Adrenal gland (tissue), 12 donors: ENCODE results near the gene TUBA4B. TPM values are rescaled to one million over a fixed set of nuclear protein-coding genes. Genes with fewer than 3 reads are reported as not detected.
A peak's percentile ranks its signal among the peaks of the same experiment; 100 is the strongest.

Experiments
- DNase-seq, 7 donors: peaks; one replicate each; pipeline ENCODE4 v3.0.0-alpha.2; 2019 to 2020
- H3K27ac ChIP-seq, 5 donors: fragments of 200-600 bp; sonication (generic) in 4 of 5; 1 replicate in 3 of 5; 2 replicates in 2 of 5; pipeline versions ENCODE4 v1.5.1 to v1.8.0; 2016 to 2020; ENCODE audit warnings: mild to moderate bottlenecking in 1 of 5
- H3K27me3 ChIP-seq: fragments of 200-600 bp; 2 replicates; pipeline ENCODE4 v1.8.0; 2021
- H3K36me3 ChIP-seq, 2 donors: fragments of 200-600 bp; replicated peaks in 1 of 2; 1 replicate in 1 of 2; 2 replicates in 1 of 2; pipeline versions ENCODE4 v1.5.1 to v1.8.0; 2018 to 2022
- H3K4me1 ChIP-seq, 2 donors: fragments of 200-600 bp; replicated peaks in 1 of 2; 1 replicate in 1 of 2; 2 replicates in 1 of 2; pipeline versions ENCODE4 v1.5.1 to v1.8.0; 2018 to 2021
- H3K4me3 ChIP-seq, 4 donors: fragments of 200-600 bp; sonication (generic) in 3 of 4; one replicate each; pipeline ENCODE4 v1.5.1; 2016 to 2018
- H3K9me3 ChIP-seq, 3 donors: fragments of 200-600 bp; sonication (generic) in 1 of 3; replicated peaks in 1 of 3; 1 replicate in 2 of 3; 2 replicates in 1 of 3; pipeline versions ENCODE4 v1.5.1 to v1.8.0; 2016 to 2021
- CTCF ChIP-seq, 6 experiments: fragments of 450-650 bp in 4 of 6; fragments of 200-600 bp in 2 of 6; sonication (generic) in 1 of 6; IDR thresholded peaks; 1 replicate in 5 of 6; 2 replicates in 1 of 6; pipeline versions ENCODE4 v1.5.1 to v1.8.0; 2016 to 2021; ENCODE audit warnings: antibody characterized with exemption in 6 of 6, mild to moderate bottlenecking in 2 of 6, moderate library complexity in 1 of 6
- POLR2A ChIP-seq, 2 donors: fragments of 450-650 bp; IDR thresholded peaks; one replicate each; pipeline ENCODE4 v1.6.1; 2017; ENCODE audit warnings: antibody characterized with exemption in 2 of 2, mild to moderate bottlenecking in 2 of 2, moderate library complexity in 1 of 2
- WGBS, 4 donors: extraction: QIAGEN DNeasy Blood & Tissue Kit in 2 of 4; methylation state at CpG; one replicate each; pipeline versions ENCODE4 v1.1.5 to v1.1.7; 2013 to 2017; 5-methylcytosine and 5-hydroxymethylcytosine counted together
- intact Hi-C, 2 donors: fragments of 100-400 bp; cut with DNase I; formaldehyde crosslinking; loops; one replicate each; pipeline versions ENCODE4 v1.14.1 to v1.15.0; 2022 to 2023
- polyA plus RNA-seq, 3 donors: library from polyadenylated mRNA; stranded (reverse); fragments of 200-250 nt in 2 of 3; fragments of 350-450 nt in 1 of 3; fragmentation: Illumina TruSeq in 1 of 3; extraction: RNeasy Lipid Tissue Mini Kit (QIAGEN cat#74804) in 1 of 3; gene quantifications; one replicate each; pipeline ENCODE4 v1.2.3, GENCODE V29; 2013 to 2014
- total RNA-seq, 9 donors: library from RNA; depleted of rRNA in 4 of 9; stranded (reverse); fragments of >200 nt in 4 of 9; fragments of 120-200 nt in 1 of 9; fragmentation: NEBNext Ultra II Directional in 1 of 9; extraction: Animal tissue kit (Norgen Biotek cat#: 25700) in 1 of 9; gene quantifications; one replicate each; pipeline versions ENCODE4 v1.1.0 to v1.2.4, GENCODE V29; 2013 to 2023
- donor health status: healthy with polysubstance abuse.
- donor health status: Bipolar disorder and iron deficiency.
- donor health status: DM: yes; HTN: yes; CAD: no.
- donor health status: DM: no; HTN: no; CAD: no.
- donor health status: DM: no; HTN: no; CAD: no.
- donor health status: DM: yes; HTN: yes; CAD: no.

Gene TUBA4B
- total and polyA plus RNA-seq, 12 donors: 0.07 to 0.14 TPM; not detected in 10

GRCh38 chr2:219273937-219274336, 20.9 kb downstream of the TUBA4B start:
- intact Hi-C loops: no loop called here
- Histone ChIP-seq H3K36me3 (no peaks in the 10 kb centered on the region), H3K9me3 (no peaks in the 10 kb centered on the region), H3K27me3 (no peaks in the 10 kb centered on the region), H3K4me1 (peaks cover 7 to 25% of the 10 kb centered on the region in 2 donors), H3K27ac (peak overlapping the region in 4 of 5 donors; percentile 41 to 90 (median 80)), H3K4me3 (no peak overlapping the region)
- TF ChIP-seq POLR2A (IDR thresholded peaks at IDR 0.05) (no peak), CTCF (IDR thresholded peaks at IDR 0.05) (no peak)
- 46 to 78% (median 52%) methylated on average over 3 of the region's 3 CpGs for WGBS, 4 donors
- DNase-seq: peak in 6 of 7 donors; percentile 29 to 66 (median 51)

- Histone ChIP-seq H3K27me3 (no peaks in the 10 kb centered on the region), H3K36me3 (no peaks in the 10 kb centered on the region), H3K4me1 (peaks cover 7 to 25% of the 10 kb centered on the region in 2 donors), H3K9me3 (no peaks in the 10 kb centered on the region), H3K27ac (peak overlapping the region in 4 of 5 donors; percentile 41 to 90 (median 80)), H3K4me3 (no peak overlapping the region)
- DNase-seq: peak in 6 of 7 donors; percentile 49 to 80 (median 72)
- WGBS, 4 donors: 40 to 60% (median 50%) methylated on average over 6 of the region's 6 CpGs
- intact Hi-C loops: no loop called here
- TF ChIP-seq POLR2A (IDR thresholded peaks at IDR 0.05): peak in 1 of 2 donors; percentile 47
- no peak for TF ChIP-seq CTCF (IDR thresholded peaks at IDR 0.05)
These were observed 21.4 kb downstream of the TUBA4B start for GRCh38 chr2:219274361-219274921.

GRCh38 chr2:219277703-219278654, 24.9 kb downstream of the TUBA4B start:
- H3K4me1 ChIP-seq: peaks cover 14 to 38% of the 10 kb centered on the region in 2 donors
- 29 to 37% (median 31%) methylated on average over 21 to 25 of the region's 25 CpGs for WGBS, 4 donors

More at GRCh38 chr2:219277703-219278654, 24.9 kb downstream of the TUBA4B start:
- TF ChIP-seq POLR2A (IDR thresholded peaks at IDR 0.05) (peak in 1 of 2 donors; percentile 24), CTCF (IDR thresholded peaks at IDR 0.05) (peak; percentile 95 to 99 (median 96))
- intact Hi-C loops: no loop called here
- no peaks in the 10 kb centered on the region for H3K27me3 ChIP-seq
- peak; percentile 77 to 93 (median 84) for DNase-seq
- H3K27ac ChIP-seq: peak overlapping the region; percentile 92 to 99 (median 95)
- no peak overlapping the region for H3K4me3 ChIP-seq
- H3K9me3 ChIP-seq: no peaks in the 10 kb centered on the region
- H3K36me3 ChIP-seq: peaks cover 0 to 26% of the 10 kb centered on the region in 2 donors
